Vagina (tissue), 2 donors: ENCODE data around the gene PIAS2. TPM values are rescaled to one million over a fixed set of nuclear protein-coding genes. Genes with fewer than 3 reads are reported as not detected.

ENCODE experiments used
- DNase-seq, 2 donors: peaks; one replicate each; pipeline ENCODE4 v3.0.0-alpha.2; 2017; ENCODE audit errors: extremely low spot score in 2 of 2
- H3K27ac ChIP-seq: fragments of 200-600 bp; sonication (generic); one replicate; pipeline ENCODE4 v1.5.1; 2019
- H3K27me3 ChIP-seq: fragments of 200-600 bp; sonication (generic); one replicate; pipeline ENCODE4 v1.5.1; 2019
- H3K36me3 ChIP-seq, 2 donors: fragments of 200-600 bp; sonication (generic); one replicate each; pipeline ENCODE4 v1.5.1; 2017 to 2019
- H3K4me1 ChIP-seq: fragments of 200-600 bp; sonication (generic); one replicate; pipeline ENCODE4 v1.5.1; 2019
- H3K4me3 ChIP-seq, 2 donors: fragments of 200-600 bp; sonication (generic); 1 replicate in 1 of 2; 2 replicates in 1 of 2; pipeline ENCODE4 v1.5.1; 2016 to 2019
- H3K9me3 ChIP-seq: fragments of 200-600 bp; sonication (generic); one replicate; pipeline ENCODE4 v1.5.1; 2019
- CTCF ChIP-seq, 3 experiments: fragments of 450-650 bp in 2 of 3; fragments of 200-600 bp in 1 of 3; sonication (generic) in 1 of 3; IDR thresholded peaks; one replicate each; pipeline ENCODE4 v1.5.1; 2017 to 2019; ENCODE audit warnings: antibody characterized with exemption in 3 of 3, mild to moderate bottlenecking in 2 of 3, moderate library complexity in 2 of 3
- POLR2A ChIP-seq, 2 donors: fragments of 450-650 bp; IDR thresholded peaks; one replicate each; pipeline ENCODE4 v1.6.1; 2017; ENCODE audit warnings: antibody characterized with exemption in 2 of 2, mild to moderate bottlenecking in 2 of 2, moderate library complexity in 2 of 2
- POLR2AphosphoS5 ChIP-seq, 2 donors: sonication (generic); formaldehyde crosslinking; IDR thresholded peaks; one replicate each; pipeline ENCODE4 v1.9.0; 2017; ENCODE audit warnings: antibody characterized with exemption in 2 of 2, mild to moderate bottlenecking in 2 of 2, low read depth in 1 of 2; ENCODE audit not compliant: insufficient read depth in 1 of 2
- intact Hi-C: fragments of 100-400 bp; cut with DNase I; formaldehyde crosslinking; loops from one replicate; pipeline ENCODE4 v1.15.1; 2023
- total RNA-seq: library from RNA; depleted of rRNA; stranded (reverse); fragments of >200 nt; gene quantifications from one replicate; pipeline ENCODE4 v1.2.3, GENCODE V29; 2016

PIAS2 gene
- total RNA-seq, 1 donor from 2014 or later, result 17.7 TPM

- intact Hi-C loops, result no loop called here
Observed at GRCh38 chr18:46756025-46756558, 161.2 kb downstream of the PIAS2 start.

GRCh38 chr18:46755315-46756024, 161.8 kb downstream of the PIAS2 start:
- intact Hi-C loops, result no loop called here
- no peak for DNase-seq
- Histone ChIP-seq H3K27me3 (peaks cover 8% of the 10 kb centered on the region), H3K27ac (no peak overlapping the region), H3K36me3 (no peaks in the 10 kb centered on the region), H3K4me3 (peak overlapping the region in 1 of 2 donors; percentile 22), H3K4me1 (peaks cover 23% of the 10 kb centered on the region), H3K9me3 (no peaks in the 10 kb centered on the region)
- no peak for TF ChIP-seq POLR2AphosphoS5 (IDR thresholded peaks at IDR 0.05; ENCODE audit: insufficient read depth in 1 of 2, low read depth in 1 of 2)
- no peak for TF ChIP-seq POLR2A (IDR thresholded peaks at IDR 0.05)
- no peak for TF ChIP-seq CTCF (IDR thresholded peaks at IDR 0.05)

More at GRCh38 chr18:46756025-46756558, 161.2 kb downstream of the PIAS2 start:
- Histone ChIP-seq H3K4me3 (peak overlapping the region; percentile 16 to 22), H3K27me3 (peaks cover 8% of the 10 kb centered on the region), H3K27ac (no peak overlapping the region), H3K4me1 (peaks cover 23% of the 10 kb centered on the region), H3K36me3 (no peaks in the 10 kb centered on the region), H3K9me3 (no peaks in the 10 kb centered on the region)
- no peak for TF ChIP-seq POLR2A (IDR thresholded peaks at IDR 0.05)
- no peak for TF ChIP-seq CTCF (IDR thresholded peaks at IDR 0.05)
- TF ChIP-seq POLR2AphosphoS5 (IDR thresholded peaks at IDR 0.05; ENCODE audit: insufficient read depth in 1 of 2, low read depth in 1 of 2), result no peak
- no peak for DNase-seq

- no peak for DNase-seq
- TF ChIP-seq POLR2A (IDR thresholded peaks at IDR 0.05), result no peak
- TF ChIP-seq CTCF (IDR thresholded peaks at IDR 0.05), result no peak
- no peak for TF ChIP-seq POLR2AphosphoS5 (IDR thresholded peaks at IDR 0.05; ENCODE audit: insufficient read depth in 1 of 2, low read depth in 1 of 2)
- Histone ChIP-seq H3K27ac (no peak overlapping the region), H3K36me3 (no peaks in the 10 kb centered on the region), H3K9me3 (no peaks in the 10 kb centered on the region), H3K4me3 (no peak overlapping the region), H3K27me3 (peaks cover 8% of the 10 kb centered on the region), H3K4me1 (peaks cover 23% of the 10 kb centered on the region)
- intact Hi-C loops, result no loop called here
Observed at GRCh38 chr18:46754661-46755292, 162.5 kb downstream of the PIAS2 start.

- Histone ChIP-seq H3K27me3 (peaks cover 8% of the 10 kb centered on the region), H3K4me3 (no peak overlapping the region)
Observed at GRCh38 chr18:46754188-46754587, 163.1 kb downstream of the PIAS2 start.

More at GRCh38 chr18:46754188-46754587, 163.1 kb downstream of the PIAS2 start:
- H3K4me1 ChIP-seq, result peaks cover 23% of the 10 kb centered on the region
- no peaks in the 10 kb centered on the region for H3K36me3 ChIP-seq
- TF ChIP-seq POLR2AphosphoS5 (IDR thresholded peaks at IDR 0.05; ENCODE audit: insufficient read depth in 1 of 2, low read depth in 1 of 2) (no peak), POLR2A (IDR thresholded peaks at IDR 0.05) (no peak), CTCF (IDR thresholded peaks at IDR 0.05) (no peak)
- no peak overlapping the region for H3K27ac ChIP-seq
- H3K9me3 ChIP-seq, result no peaks in the 10 kb centered on the region
- DNase-seq, result no peak
- intact Hi-C loops, result no loop called here

Other genes starting within 250 kb of the PIAS2 start
- gene ST8SIA5, start 160.5 kb downstream of the PIAS2 start, total RNA-seq, result not detected
- 5.2 TPM for gene KATNAL2, start 95 bp upstream of the PIAS2 start, total RNA-seq
- not detected for gene ELOA2, start 118.1 kb upstream of the PIAS2 start, total RNA-seq
- 17.2 TPM for gene HDHD2, start 233.0 kb upstream of the PIAS2 start, total RNA-seq